K562 (cell line): ENCODE measurements around the gene HOXB6. TPM values are rescaled to one million over a fixed set of nuclear protein-coding genes. Genes with fewer than 3 reads are reported as not detected.

ENCODE experiments used
- BMI1 ChIP-seq: fragments of 150-350 bp; IDR thresholded peaks from 2 replicates; pipeline ENCODE4 v1.6.1; 2014; ENCODE audit warnings: low read length
- CTCFL ChIP-seq: IDR thresholded peaks from 2 replicates; pipeline ENCODE4 v1.6.1; 2011; ENCODE audit warnings: borderline replicate concordance, low read depth, mild to moderate bottlenecking, moderate library complexity, low read length; ENCODE audit not compliant: insufficient read depth, poor library complexity, severe bottlenecking
- E2F4 ChIP-seq: sonication (generic); formaldehyde crosslinking; IDR thresholded peaks from 2 replicates; pipeline ENCODE4 v1.8.0; 2022; ENCODE audit warnings: mild to moderate bottlenecking, low read depth, missing genetic modification reagents
- EP400 ChIP-seq: fragments of 450-650 bp; IDR thresholded peaks from 2 replicates; pipeline ENCODE4 v1.6.1; 2017; ENCODE audit warnings: antibody characterized with exemption, mild to moderate bottlenecking, moderate library complexity
- HDAC2 ChIP-seq: fragments of 450-650 bp; IDR thresholded peaks from 2 replicates; pipeline ENCODE4 v1.6.1; 2016; ENCODE audit warnings: mild to moderate bottlenecking
- JUNB ChIP-seq: fragments of 450-650 bp; formaldehyde crosslinking; conservative IDR thresholded peaks from 2 replicates; pipeline ENCODE4 v1.4.0; 2020; ENCODE audit warnings: mild to moderate bottlenecking
- KDM1A ChIP-seq, 2 experiments: fragments of 450-650 bp; IDR thresholded peaks; 2 replicates each; pipeline ENCODE4 v1.6.1; 2016; ENCODE audit warnings: mild to moderate bottlenecking in 2 of 2
- LCOR ChIP-seq: sonication (generic); formaldehyde crosslinking; IDR thresholded peaks from 2 replicates; pipeline ENCODE4 v1.8.0; 2022; ENCODE audit warnings: mild to moderate bottlenecking, missing genetic modification reagents
- MYBL2 ChIP-seq, 2 experiments: fragments of 450-650 bp in 1 of 2; sonication (generic) in 1 of 2; formaldehyde crosslinking in 1 of 2; IDR thresholded peaks; 2 replicates each; pipeline versions ENCODE4 v1.6.1 to v1.8.1; 2017 to 2022; ENCODE audit warnings: borderline replicate concordance in 1 of 2, inconsistent platforms in 1 of 2, low read depth in 1 of 2, mild to moderate bottlenecking in 1 of 2, missing genetic modification reagents in 1 of 2, moderate library complexity in 1 of 2
- SMARCA5 ChIP-seq: fragments of 450-650 bp; IDR thresholded peaks from 2 replicates; pipeline ENCODE4 v1.6.1; 2016
- TGIF2 ChIP-seq: sonication (generic); formaldehyde crosslinking; IDR thresholded peaks from 2 replicates; pipeline ENCODE4 v1.8.1; 2022; ENCODE audit warnings: mild to moderate bottlenecking, missing genetic modification reagents, moderate library complexity
- VEZF1 ChIP-seq: fragments of 200-800 bp; sonication (Bioruptor generic); IDR thresholded peaks from 2 replicates; pipeline ENCODE4 v1.6.1; 2017; ENCODE audit warnings: missing genetic modification characterization, missing compliant biosample characterization
- ZBTB7A ChIP-seq: IDR thresholded peaks from 2 replicates; pipeline ENCODE4 v1.6.1; 2011; ENCODE audit warnings: low read depth, mild to moderate bottlenecking, low read length, moderate library complexity, borderline replicate concordance; ENCODE audit not compliant: control insufficient read depth
- ZFPM2 ChIP-seq: fragments of 250-450 bp; sonication (Bioruptor Pico); IDR thresholded peaks from 2 replicates; pipeline ENCODE4 v1.5.1; 2022; ENCODE audit warnings: mild to moderate bottlenecking
- ZNF24 ChIP-seq: fragments of 450-650 bp; IDR thresholded peaks from 2 replicates; pipeline ENCODE4 v1.6.1; 2016
- ZNF507 ChIP-seq: conservative IDR thresholded peaks from 2 replicates; pipeline ENCODE4 v1.6.1; 2017; ENCODE audit warnings: missing genetic modification characterization, missing compliant biosample characterization
- ZNF586 ChIP-seq: fragments of 450-650 bp; formaldehyde crosslinking; conservative IDR thresholded peaks from 2 replicates; pipeline ENCODE4 v1.4.0; 2020; ENCODE audit warnings: mild to moderate bottlenecking, moderate library complexity
- ZNF655 ChIP-seq: fragments of 250-450 bp; sonication (Bioruptor Pico); IDR thresholded peaks from 2 replicates; pipeline ENCODE4 v1.5.0; 2021
- polyA plus RNA-seq, 8 experiments: library from polyadenylated mRNA; depleted of rRNA in 4 of 8; stranded (reverse) in 5 of 8; unstranded in 3 of 8; fragments of >200 nt; fragmentation: Nextera tagmentation in 2 of 8; fragmentation: Illumina TruSeq in 1 of 8; extraction: Ambion mirVana in 2 of 8; extraction: Trizol in 1 of 8; gene quantifications; 2 replicates each; pipeline versions ENCODE4 v1.2.1 to v1.2.3, GENCODE V29; 2011 to 2014; ENCODE audit warnings: inconsistent platforms in 1 of 8, missing spikeins in 1 of 8
- total RNA-seq, 7 experiments: library from RNA; depleted of rRNA in 6 of 7; stranded (reverse); fragments of >200 nt in 6 of 7; fragmentation: Illumina TruSeq in 2 of 7; extraction: Trizol in 2 of 7; gene quantifications; 2 replicates each; pipeline versions ENCODE4 v1.2.1 to v1.2.3, GENCODE V29; 2011 to 2021; ENCODE audit warnings: low replicate concordance in 1 of 7
- TF ChIP-seq, protein P1 (sequence below): IDR thresholded peaks from 3 replicates; pipeline ENCODE4 v1.6.1; 2011; ENCODE audit warnings: borderline replicate concordance, mild to moderate bottlenecking; ENCODE audit not compliant: insufficient read length, insufficient read depth

The HOXB6 gene
- total and polyA plus RNA-seq, 9 of the 15 experiments (the other 6 are each of a cell fraction or from before 2014, with no cell fraction given), result 1.2 to 14.8 (median 4.9) TPM

GRCh38 chr17:48647963-48648245 lies 43.1 kb upstream of the HOXB6 start (continued):
- TF ChIP-seq CTCFL (no peak), ZNF24 (no peak), ZFPM2 (CRISPR knock-in tag) (no peak), ZNF507 (tag) (no peak), LCOR (CRISPR knock-in tag) (0 out of 2 replicates have a peak, but pooled peaks have one; percentile 8), EP400 (no peak), ZNF655 (CRISPR knock-in tag) (no peak), TGIF2 (CRISPR knock-in tag) (no peak), E2F4 (CRISPR knock-in tag) (no peak), BMI1 (no peak), HDAC2 (peak; percentile 69; the same call in 1 of the 2 replicates), KDM1A (IDR thresholded peaks at IDR 0.05) (peak; percentile 75 to 80), ZNF586 (CRISPR knock-in tag) (no peak), SMARCA5 (peak; percentile 71; the same call in 1 of the 2 replicates), VEZF1 (CRISPR knock-in tag) (no peak), ZBTB7A (no peak), MYBL2 (IDR thresholded peaks at IDR 0.05; ENCODE audit: low read depth) (no peak), MYBL2 (CRISPR knock-in tag; IDR thresholded peaks at IDR 0.05; ENCODE audit: borderline replicate concordance) (no peak), JUNB (CRISPR knock-in tag) (no peak)
- TF ChIP-seq, protein P1, sequence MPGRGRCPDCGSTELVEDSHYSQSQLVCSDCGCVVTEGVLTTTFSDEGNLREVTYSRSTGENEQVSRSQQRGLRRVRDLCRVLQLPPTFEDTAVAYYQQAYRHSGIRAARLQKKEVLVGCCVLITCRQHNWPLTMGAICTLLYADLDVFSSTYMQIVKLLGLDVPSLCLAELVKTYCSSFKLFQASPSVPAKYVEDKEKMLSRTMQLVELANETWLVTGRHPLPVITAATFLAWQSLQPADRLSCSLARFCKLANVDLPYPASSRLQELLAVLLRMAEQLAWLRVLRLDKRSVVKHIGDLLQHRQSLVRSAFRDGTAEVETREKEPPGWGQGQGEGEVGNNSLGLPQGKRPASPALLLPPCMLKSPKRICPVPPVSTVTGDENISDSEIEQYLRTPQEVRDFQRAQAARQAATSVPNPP, result no peak
